MCF 10A (cell line): ENCODE measurements around the gene TMEM220. TPM values are rescaled to one million over a fixed set of nuclear protein-coding genes. Genes with fewer than 3 reads are reported as not detected.
A peak's percentile ranks its signal among the peaks of the same experiment; 100 is the strongest.

Experiments
- Bru-seq: library from RNA; stranded (reverse); fragments of 400-500 nt; gene quantifications from one replicate; lab custom pipeline; 2021; lab: Mats Ljungman, UMichigan
- BruChase-seq, 2 experiments: library from RNA; stranded (reverse); fragments of 400-500 nt; gene quantifications; one replicate each; lab custom pipeline; 2021; lab: Mats Ljungman, UMichigan
- BruUV-seq: library from RNA; stranded (reverse); fragments of 400-500 nt; replicated peaks from 2 replicates; lab custom pipeline; 2021; lab: Mats Ljungman, UMichigan
- CTCF ChIA-PET: fragments of 300-600 bp; sonication (Branson Sonifier 250); formaldehyde crosslinking; extraction: SDS; loops from one replicate; lab custom pipeline; 2021; ENCODE audit warnings: antibody characterized with exemption, inconsistent platforms; lab: Yijun Ruan, JAX
- POLR2A ChIA-PET: fragments of 300-600, 350-650 bp; sonication (Branson Sonifier 250); formaldehyde crosslinking; extraction: SDS; loops from one replicate; lab custom pipeline; 2020; ENCODE audit warnings: antibody characterized with exemption, inconsistent platforms; lab: Yijun Ruan, JAX
- DNase-seq: peaks from one replicate; pipeline ENCODE4 v3.0.0-alpha.2; 2018; ENCODE audit not compliant: unreplicated experiment
- H3K27ac Mint-ChIP-seq: one replicate; pipeline ENCODE4 v1.8.0; 2022; ENCODE audit warnings: mild to moderate bottlenecking, low read depth, mixed read lengths; ENCODE audit not compliant: unreplicated experiment
- H3K27me3 Mint-ChIP-seq: one replicate; pipeline ENCODE4 v1.8.0; 2022; ENCODE audit warnings: mixed read lengths; ENCODE audit not compliant: insufficient read depth, unreplicated experiment
- H3K36me3 Mint-ChIP-seq: one replicate; pipeline ENCODE4 v1.8.0; 2022; ENCODE audit warnings: mild to moderate bottlenecking, moderate library complexity, mixed read lengths; ENCODE audit not compliant: insufficient read depth, unreplicated experiment
- H3K4me1 Mint-ChIP-seq: one replicate; pipeline ENCODE4 v1.8.0; 2022; ENCODE audit warnings: mixed read lengths; ENCODE audit not compliant: insufficient read depth, unreplicated experiment
- H3K4me3 Mint-ChIP-seq: one replicate; pipeline ENCODE4 v1.8.0; 2022; ENCODE audit warnings: mild to moderate bottlenecking, moderate library complexity, mixed read lengths; ENCODE audit not compliant: unreplicated experiment
- H3K9me3 Mint-ChIP-seq: one replicate; pipeline ENCODE4 v1.8.0; 2022; ENCODE audit warnings: mixed read lengths; ENCODE audit not compliant: unreplicated experiment
- CTCF ChIP-seq: fragments of 200-600 bp; IDR thresholded peaks from one replicate; pipeline ENCODE4 v1.8.0; 2022; ENCODE audit warnings: antibody characterized with exemption, mild to moderate bottlenecking; ENCODE audit not compliant: unreplicated experiment
- intact Hi-C: fragments of 100-400 bp; cut with micrococcal nuclease; formaldehyde crosslinking; loops from 2 replicates; pipeline ENCODE4 v1.14.1; 2022
- long read RNA-seq: library from polyadenylated mRNA; stranded (forward); transcript quantifications from one replicate; pipeline ENCODE4 v2.0.0, GENCODE V29; 2022
- total RNA-seq: library from RNA; stranded (reverse); gene quantifications from 2 replicates; pipeline ENCODE4 v1.2.3, GENCODE V29; 2022

TMEM220 gene
- total RNA-seq (0.96 and 1.1 TPM in 2 replicates), Bru-seq, nascent RNA (percentile 39 among the genes with signal in this experiment), BruChase-seq, experiment 1, labeled RNA remaining after a 6-hour chase (percentile 20 among the genes with signal in this experiment), BruChase-seq, experiment 2, labeled RNA remaining after a 2-hour chase (percentile 32 among the genes with signal in this experiment)
- long read RNA-seq, partial matches to known transcripts: 0 of 1 reads
- long read RNA-seq, other reads (novel, unspliced or antisense): 1 of 1 reads

- DNase-seq: no peak
- ChIA-PET CTCF (interaction anchor here (0.6 to 1.1 kb wide), 4 partner anchors 35 to 1315 kb away, joined by 3 to 4 read pairs (median 4); no protein-coding TSS in a partner anchor), POLR2A (interaction anchor here (0.6 kb wide), 1 partner anchor 11 kb away, joined by 3 read pairs; no protein-coding TSS in a partner anchor)
- Mint-ChIP-seq H3K27me3 (peaks cover 7% of the 10 kb centered on the region), H3K4me1 (no peaks in the 10 kb centered on the region), H3K36me3 (no peaks in the 10 kb centered on the region), H3K27ac (peak within 1 kb of the TSS; percentile 28), H3K4me3 (peak within 1 kb of the TSS; percentile 75), H3K9me3 (no peaks in the 10 kb centered on the region)
- TSS peak; percentile 45 for BruUV-seq
- intact Hi-C loops: loop anchor here (10.0 kb wide), 1 partner anchor 1255 kb away; no protein-coding TSS in a partner anchor
- no peak for TF ChIP-seq CTCF
Measured at GRCh38 chr17:10729334-10730193, at the start of gene TMEM220. Gene TMEM220 (minus strand): TSS chr17:10730023. CDS start chr17:10729851, 172 bp downstream.

- no peak for TF ChIP-seq CTCF
- intact Hi-C loops: no loop called here
- ChIA-PET POLR2A (no interaction called here), CTCF (no interaction called here)
- Mint-ChIP-seq H3K9me3 (no peaks in the 10 kb centered on the region), H3K27ac (no peak overlapping the region), H3K27me3 (peaks cover 31% of the 10 kb centered on the region), H3K4me1 (no peaks in the 10 kb centered on the region), H3K36me3 (no peaks in the 10 kb centered on the region), H3K4me3 (no peak overlapping the region)
- DNase-seq: no peak
- BruUV-seq: no TSS peak
Measured at GRCh38 chr17:10779609-10780008, 49.8 kb upstream of the TMEM220 start.

GRCh38 chr17:10777890-10778289, 48.1 kb upstream of the TMEM220 start:
- DNase-seq: no peak

More at GRCh38 chr17:10777890-10778289, 48.1 kb upstream of the TMEM220 start:
- no TSS peak for BruUV-seq
- Mint-ChIP-seq H3K4me1 (no peaks in the 10 kb centered on the region), H3K4me3 (no peak overlapping the region), H3K27me3 (peaks cover 18% of the 10 kb centered on the region), H3K36me3 (no peaks in the 10 kb centered on the region), H3K9me3 (no peaks in the 10 kb centered on the region), H3K27ac (no peak overlapping the region)
- intact Hi-C loops: no loop called here
- POLR2A ChIA-PET: no interaction called here
- CTCF ChIA-PET: interaction anchor here (0.6 kb wide), 1 partner anchor 20 kb away, joined by 3 read pairs; no protein-coding TSS in a partner anchor
- no peak for TF ChIP-seq CTCF
